Esophagus (tissue), 2 donors: Measurements from ENCODE around the gene PTPRS. TPM values are rescaled to one million over a fixed set of nuclear protein-coding genes. Genes with fewer than 3 reads are reported as not detected.

Source experiments
- H3K27ac ChIP-seq, 2 donors: one replicate each; pipeline ENCODE4 v1.5.1; 2013; ENCODE audit warnings: low read depth in 2 of 2, mild to moderate bottlenecking in 2 of 2, inconsistent platforms in 1 of 2, low read length in 1 of 2, moderate library complexity in 1 of 2
- H3K27me3 ChIP-seq, 2 donors: one replicate each; pipeline ENCODE4 v1.6.1; 2013; ENCODE audit warnings: low read length in 2 of 2, control low read depth in 1 of 2, mild to moderate bottlenecking in 1 of 2; ENCODE audit not compliant: insufficient read depth in 2 of 2, control insufficient read depth in 1 of 2
- H3K36me3 ChIP-seq, 2 donors: one replicate each; pipeline ENCODE4 v1.6.1; 2013; ENCODE audit warnings: low read length in 1 of 2; ENCODE audit not compliant: control insufficient read depth in 2 of 2, insufficient read depth in 2 of 2
- H3K4me1 ChIP-seq, 2 donors: one replicate each; pipeline ENCODE4 v1.6.1; 2013; ENCODE audit warnings: low read length in 1 of 2; ENCODE audit not compliant: control insufficient read depth in 2 of 2, insufficient read depth in 2 of 2
- H3K4me3 ChIP-seq, 2 donors: one replicate each; pipeline ENCODE4 v1.5.1; 2013; ENCODE audit warnings: low read length in 2 of 2, mild to moderate bottlenecking in 2 of 2, low read depth in 1 of 2, moderate library complexity in 1 of 2
- H3K9me3 ChIP-seq, 2 donors: one replicate each; pipeline ENCODE4 v1.6.1; 2013; ENCODE audit warnings: mild to moderate bottlenecking in 2 of 2, low read depth in 1 of 2, low read length in 1 of 2, moderate library complexity in 1 of 2; ENCODE audit not compliant: control insufficient read depth in 2 of 2, insufficient read depth in 1 of 2
- WGBS, 2 donors: extraction: QIAGEN DNeasy Blood & Tissue Kit; methylation state at CpG; one replicate each; pipeline ENCODE4 v1.1.7; 2013; 5-methylcytosine and 5-hydroxymethylcytosine counted together
- polyA plus RNA-seq, 2 donors: library from polyadenylated mRNA; stranded (reverse); fragments of 200-250 nt; gene quantifications; one replicate each; pipeline ENCODE4 v1.2.3, GENCODE V29; 2013
- donor health status: healthy with polysubstance abuse.
- donor health status: Bipolar disorder and iron deficiency.

Gene PTPRS
- polyA plus RNA-seq, 2 donors, result 11.3 to 18.3 TPM

GRCh38 chr19:5336195-5336965 is 4.2 kb downstream of the PTPRS start:
- H3K27me3 ChIP-seq, result peaks cover 0 to 17% of the 10 kb centered on the region in 2 donors
- H3K4me1 ChIP-seq, result peaks cover 2 to 3% of the 10 kb centered on the region in 2 donors
- peaks cover 0 to 2% of the 10 kb centered on the region in 2 donors for H3K9me3 ChIP-seq
- WGBS, 2 donors, result 34 to 47% methylated on average over 18 to 21 of the region's 21 CpGs
- H3K27ac ChIP-seq, result no peak overlapping the region
- no peak overlapping the region for H3K4me3 ChIP-seq
- H3K36me3 ChIP-seq, result no peaks in the 10 kb centered on the region

- H3K27ac ChIP-seq, result no peak overlapping the region
- H3K27me3 ChIP-seq, result peaks cover 0 to 17% of the 10 kb centered on the region in 2 donors
- H3K4me1 ChIP-seq, result peaks cover 0 to 3% of the 10 kb centered on the region in 2 donors
- H3K36me3 ChIP-seq, result no peaks in the 10 kb centered on the region
- 61 to 74% methylated on average over 15 of the region's 15 CpGs for WGBS, 2 donors
- no peaks in the 10 kb centered on the region for H3K9me3 ChIP-seq
- no peak overlapping the region for H3K4me3 ChIP-seq
Measured at GRCh38 chr19:5335593-5335992, 5.0 kb downstream of the PTPRS start.

GRCh38 chr19:5334824-5335500 is 5.7 kb downstream of the PTPRS start:
- Histone ChIP-seq H3K4me1 (no peaks in the 10 kb centered on the region), H3K9me3 (no peaks in the 10 kb centered on the region), H3K27me3 (peaks cover 0 to 17% of the 10 kb centered on the region in 2 donors), H3K4me3 (no peak overlapping the region), H3K27ac (no peak overlapping the region), H3K36me3 (no peaks in the 10 kb centered on the region)
- WGBS, 2 donors, result 90 to 91% methylated on average over 32 of the region's 32 CpGs

GRCh38 chr19:5334366-5334739 is 6.3 kb downstream of the PTPRS start:
- Histone ChIP-seq H3K27me3 (peaks cover 0 to 17% of the 10 kb centered on the region in 2 donors), H3K36me3 (no peaks in the 10 kb centered on the region), H3K27ac (no peak overlapping the region), H3K4me3 (no peak overlapping the region), H3K4me1 (no peaks in the 10 kb centered on the region), H3K9me3 (no peaks in the 10 kb centered on the region)
- WGBS, 2 donors, result 81 to 88% methylated on average over 10 of the region's 10 CpGs

- 88 to 89% methylated on average over 17 of the region's 17 CpGs for WGBS, 2 donors
- no peaks in the 10 kb centered on the region for H3K9me3 ChIP-seq
- peaks cover 0 to 11% of the 10 kb centered on the region in 2 donors for H3K27me3 ChIP-seq
- no peaks in the 10 kb centered on the region for H3K36me3 ChIP-seq
- no peak overlapping the region for H3K4me3 ChIP-seq
- H3K27ac ChIP-seq, result no peak overlapping the region
- no peaks in the 10 kb centered on the region for H3K4me1 ChIP-seq
Measured at GRCh38 chr19:5333581-5334365, 6.8 kb downstream of the PTPRS start.

- Histone ChIP-seq H3K9me3 (no peaks in the 10 kb centered on the region), H3K4me1 (no peaks in the 10 kb centered on the region), H3K4me3 (no peak overlapping the region), H3K36me3 (no peaks in the 10 kb centered on the region), H3K27ac (no peak overlapping the region), H3K27me3 (no peaks in the 10 kb centered on the region)
- 89 to 92% methylated on average over 11 of the region's 11 CpGs for WGBS, 2 donors
Measured at GRCh38 chr19:5332501-5332900, 8.1 kb downstream of the PTPRS start.

GRCh38 chr19:5331790-5332189 is 8.8 kb downstream of the PTPRS start:
- no peak overlapping the region for H3K27ac ChIP-seq
- WGBS, 2 donors, result 86 to 88% methylated on average over 13 of the region's 13 CpGs
- no peaks in the 10 kb centered on the region for H3K27me3 ChIP-seq
- no peaks in the 10 kb centered on the region for H3K9me3 ChIP-seq
- H3K4me3 ChIP-seq, result no peak overlapping the region
- no peaks in the 10 kb centered on the region for H3K36me3 ChIP-seq
- H3K4me1 ChIP-seq, result no peaks in the 10 kb centered on the region

- Histone ChIP-seq H3K4me3 (no peak overlapping the region), H3K36me3 (no peaks in the 10 kb centered on the region), H3K27ac (no peak overlapping the region), H3K9me3 (peaks cover 0 to 1% of the 10 kb centered on the region in 2 donors), H3K4me1 (no peaks in the 10 kb centered on the region), H3K27me3 (no peaks in the 10 kb centered on the region)
- 79 to 84% methylated on average over 10 of the region's 10 CpGs for WGBS, 2 donors
Measured at GRCh38 chr19:5330307-5330720, 10.3 kb downstream of the PTPRS start.

GRCh38 chr19:5329141-5329540 is 11.5 kb downstream of the PTPRS start:
- Histone ChIP-seq H3K27me3 (no peaks in the 10 kb centered on the region), H3K9me3 (peaks cover 0 to 10% of the 10 kb centered on the region in 2 donors), H3K4me3 (no peak overlapping the region), H3K27ac (no peak overlapping the region), H3K4me1 (no peaks in the 10 kb centered on the region), H3K36me3 (no peaks in the 10 kb centered on the region)
- WGBS, 2 donors, result 85 to 89% methylated on average over 11 of the region's 11 CpGs
